Measurements from ENCODE around the gene B4GALT4.

DNA sequence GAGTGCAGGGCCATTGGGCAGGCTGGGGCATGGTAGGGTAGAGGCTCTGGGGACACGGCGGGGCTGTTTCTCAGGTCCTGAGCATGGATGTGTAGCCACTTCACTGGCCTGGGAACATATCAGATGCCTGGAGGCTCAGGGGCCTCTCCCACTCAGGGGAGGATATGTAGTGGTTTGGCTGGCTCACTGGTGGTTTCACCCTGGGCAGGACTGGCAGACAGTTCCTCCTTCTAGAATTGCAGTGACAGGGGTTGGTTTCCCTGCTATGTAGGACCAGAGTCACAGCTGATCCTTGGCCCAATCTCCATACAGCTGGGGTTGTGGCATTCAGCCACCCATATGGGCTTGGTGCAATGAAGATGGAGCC lies 48.7 kb upstream of the B4GALT4 start:
- TF ChIP-seq POLR2A (IDR thresholded peaks at IDR 0.05; ENCODE audit: low read length) = no peak
- no peak for TF ChIP-seq GATA1 (IDR thresholded peaks at IDR 0.05; ENCODE audit: low read depth, low read length)
